Activated CD8-positive, alpha-beta memory T cell treated with anti-CD3 and anti-CD28 coated beads, Interleukin-2, amount 50 U/mL, for 48 hours (primary cell): ENCODE results near the gene POLR2L.

Source experiments
- DNase-seq: peaks from one replicate; pipeline ENCODE4 v3.0.0-alpha.2; 2020

The POLR2L gene

DNA sequence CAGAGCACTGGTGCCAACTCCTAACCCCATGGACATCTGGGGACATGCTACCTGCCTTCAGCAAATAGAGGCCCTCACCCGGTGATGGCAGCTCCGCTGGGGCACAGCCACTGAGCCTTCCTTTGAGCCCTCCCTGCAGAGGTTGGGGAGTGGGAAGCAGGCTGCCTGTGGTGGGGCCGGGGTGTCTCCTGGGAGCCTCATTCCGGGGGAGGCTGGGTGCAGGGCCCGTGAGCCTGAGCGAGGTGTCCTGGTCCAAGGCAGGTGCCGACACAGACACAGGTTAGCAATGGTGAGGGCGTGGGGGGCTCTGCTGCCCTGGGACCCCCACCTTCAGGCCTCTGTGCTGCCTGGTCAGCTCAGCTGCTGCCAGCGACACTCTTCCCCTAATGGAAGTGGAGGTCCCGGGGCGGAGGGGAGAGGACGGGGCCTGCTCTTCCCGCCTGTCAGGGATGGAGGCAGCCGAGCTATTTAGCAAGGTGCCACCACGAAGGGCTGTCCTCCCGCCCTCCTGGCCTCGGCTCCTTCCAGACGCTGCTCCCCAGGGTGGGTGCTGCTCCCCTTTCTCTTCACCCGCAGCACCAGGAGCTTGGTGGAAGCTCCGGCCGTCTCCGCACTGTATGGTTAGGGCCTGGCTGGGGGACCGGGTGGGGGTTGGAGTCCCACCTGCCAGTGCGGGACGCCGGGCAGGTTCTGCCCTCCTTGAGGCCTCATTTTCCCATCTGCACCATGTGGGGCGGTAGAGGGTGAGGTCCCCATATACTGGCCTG lies 11.5 kb upstream of the POLR2L start:
- no peak for DNase-seq

DNA sequence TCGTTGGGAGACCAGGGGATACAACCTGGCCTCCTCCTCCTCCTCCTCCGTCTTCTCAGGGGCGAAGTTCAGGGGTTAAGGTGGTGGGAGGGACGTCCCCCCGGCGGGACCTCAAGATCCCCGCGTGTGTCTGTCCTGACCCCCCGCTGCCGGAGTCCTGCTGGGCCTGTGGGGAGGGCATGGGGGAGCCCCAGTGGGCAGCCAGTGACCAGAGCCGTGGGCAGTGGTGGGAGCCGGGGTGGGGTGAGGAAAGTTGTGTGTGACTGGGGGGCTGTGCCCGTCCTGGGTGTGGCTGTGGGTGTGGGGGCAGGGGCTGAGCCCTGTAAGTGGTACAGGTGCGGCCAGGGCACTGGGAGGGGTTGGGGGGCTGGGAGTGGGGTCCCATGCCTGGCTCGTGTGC lies 10.4 kb upstream of the POLR2L start:
- no peak for DNase-seq

DNA sequence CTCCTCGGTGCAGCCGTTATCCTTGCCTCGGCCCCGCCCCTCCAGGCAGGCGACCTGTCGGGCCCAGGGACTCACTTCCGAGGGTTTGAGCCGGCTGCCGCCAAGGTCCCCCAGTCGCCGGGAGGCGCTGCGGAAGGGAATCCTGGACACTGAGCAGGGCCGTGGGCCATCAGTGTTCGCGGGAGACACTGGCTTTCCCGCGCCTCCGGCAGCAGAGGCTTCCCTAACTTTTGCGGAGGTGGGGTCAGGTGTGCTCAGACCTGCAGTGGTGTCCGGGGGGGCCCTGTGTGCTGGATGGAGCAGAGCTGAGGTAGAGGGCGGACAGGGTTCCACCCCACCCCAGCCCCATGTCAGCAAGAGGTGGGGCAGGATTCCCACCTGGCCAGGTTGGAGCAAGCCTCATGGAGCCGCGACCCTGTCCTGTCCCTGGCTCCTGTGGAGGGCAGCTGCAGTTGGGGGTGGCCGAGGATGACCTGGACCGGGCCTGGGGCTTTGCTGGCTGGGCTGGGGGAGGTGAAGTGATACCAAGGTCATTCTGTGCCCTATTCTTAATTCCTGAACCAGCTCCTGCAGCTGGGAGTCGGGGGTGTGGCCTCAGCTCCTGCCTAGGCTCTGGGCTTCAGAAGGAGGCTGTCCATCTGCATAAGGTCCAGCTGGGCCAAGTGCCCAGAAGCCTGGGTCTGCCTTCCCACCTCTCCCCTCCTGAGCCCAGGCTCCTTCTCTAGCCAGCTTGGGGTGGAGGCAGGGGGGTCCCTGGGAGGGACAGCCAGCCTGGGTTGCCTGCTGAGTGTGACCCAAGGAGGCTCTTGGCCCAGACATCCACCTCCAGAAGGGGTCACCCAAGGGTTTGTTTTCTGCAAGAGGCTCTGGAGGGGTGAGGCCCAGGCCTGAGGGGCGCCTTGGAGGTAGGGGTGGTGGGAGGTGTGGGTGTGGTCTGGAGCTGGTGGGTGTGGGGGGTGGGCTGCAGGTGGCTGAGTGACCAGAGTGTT lies 8.7 kb upstream of the POLR2L start:
- no peak for DNase-seq

DNA sequence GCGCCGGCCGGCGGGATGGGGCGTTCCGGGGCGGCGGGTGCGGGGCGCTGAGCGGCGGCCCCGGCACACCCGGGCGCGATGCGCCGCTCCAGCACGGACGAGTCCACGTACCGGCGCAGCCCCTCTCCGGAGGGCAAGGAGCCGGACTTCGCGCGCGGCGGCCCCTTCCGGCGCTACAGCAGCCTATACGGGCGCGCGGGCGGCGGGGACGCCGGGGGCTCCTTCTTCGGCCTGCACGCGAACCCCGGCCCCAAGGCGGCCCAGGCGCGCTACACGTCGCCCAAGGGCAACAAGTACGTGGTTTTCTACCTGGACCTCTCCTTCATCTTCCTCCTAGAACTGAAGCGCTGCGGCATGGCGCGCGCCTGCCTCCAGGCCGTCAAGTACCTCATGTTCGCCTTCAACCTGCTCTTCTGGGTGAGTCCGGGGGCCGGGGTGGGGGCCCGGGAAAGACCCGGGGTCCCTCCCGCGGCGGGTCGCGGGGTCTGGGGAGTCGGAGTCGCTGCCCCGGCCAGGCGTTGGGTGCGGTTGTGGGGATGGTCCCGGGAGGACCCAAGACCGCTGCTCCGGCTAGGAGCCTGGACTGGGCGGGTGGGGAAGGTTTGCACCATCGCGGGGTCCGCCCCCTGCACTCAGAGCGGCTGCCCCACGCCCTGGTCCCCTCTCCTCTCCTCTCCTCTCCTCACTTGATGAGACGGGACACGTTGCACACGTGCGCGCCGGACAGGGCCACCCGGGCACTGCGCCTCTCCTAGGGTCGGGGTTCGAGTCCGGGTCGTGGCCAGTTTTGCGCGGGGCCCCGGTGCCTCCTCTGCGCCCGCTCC lies 7.8 kb upstream of the POLR2L start:
- no peak for DNase-seq

DNA sequence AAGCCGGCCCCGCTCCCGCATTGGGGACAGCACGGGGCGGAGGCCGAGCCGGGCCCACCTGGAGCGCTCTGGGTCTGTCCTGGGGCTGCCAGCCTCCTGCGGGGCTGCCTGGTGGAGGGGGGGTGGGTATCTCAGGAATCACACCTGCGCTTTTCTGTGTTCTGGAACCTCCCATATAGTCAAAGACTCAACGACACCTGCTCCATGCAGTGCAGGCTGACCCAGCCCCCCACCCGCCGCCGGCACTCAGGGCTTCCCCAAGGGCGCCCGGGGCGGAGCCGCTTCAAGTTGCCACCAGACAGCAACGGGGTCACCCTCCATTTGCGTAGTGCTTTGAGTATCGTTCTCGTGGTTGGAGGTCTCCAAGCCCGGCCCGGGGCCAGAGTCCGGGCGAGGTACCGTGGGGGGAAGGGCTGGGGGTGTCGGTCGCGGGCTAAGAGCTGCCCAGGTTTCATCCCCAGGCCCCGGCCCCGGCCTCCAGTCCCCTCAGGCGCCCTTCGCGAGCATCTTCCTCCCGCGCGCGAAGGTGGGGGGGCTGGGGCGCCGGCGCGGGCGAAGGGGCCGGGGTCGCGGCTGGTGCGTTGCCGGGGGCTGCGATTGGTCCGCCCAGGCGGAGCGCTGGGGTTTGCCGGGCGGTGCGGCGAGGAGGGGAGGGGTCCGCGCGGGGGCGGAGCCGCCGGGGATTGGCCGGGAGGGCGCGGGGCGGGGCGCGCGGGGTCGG lies 6.9 kb upstream of the POLR2L start:
- peak; percentile 67 for DNase-seq

DNA sequence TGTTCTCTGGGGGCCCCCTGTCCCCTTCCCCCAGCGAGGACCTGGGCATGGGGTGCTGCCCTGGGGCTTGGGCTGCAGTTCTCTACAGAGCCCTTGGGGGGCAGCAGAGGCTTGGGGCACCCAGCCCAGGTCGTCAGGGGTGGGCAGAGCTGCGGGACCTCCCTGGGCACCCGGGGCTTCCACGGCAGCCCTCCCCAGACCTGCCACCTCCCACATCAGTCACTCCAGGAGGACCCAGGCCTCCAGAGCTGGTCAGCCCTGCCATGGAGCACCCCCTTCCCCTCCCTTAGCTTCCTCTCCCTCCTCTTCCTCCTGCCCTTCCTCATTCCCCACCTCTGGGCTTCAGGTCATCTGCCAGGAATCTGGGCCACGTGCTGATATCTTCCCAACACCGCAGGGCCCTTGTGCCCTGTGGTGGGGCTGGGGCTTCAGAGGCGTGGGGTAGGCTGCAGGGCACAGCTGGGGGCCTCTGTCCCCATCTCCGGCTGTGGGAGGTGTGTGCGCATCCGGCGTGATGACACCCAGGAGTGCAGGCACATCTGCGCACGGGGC lies 6.1 kb upstream of the POLR2L start:
- peak; percentile 87 for DNase-seq

DNA sequence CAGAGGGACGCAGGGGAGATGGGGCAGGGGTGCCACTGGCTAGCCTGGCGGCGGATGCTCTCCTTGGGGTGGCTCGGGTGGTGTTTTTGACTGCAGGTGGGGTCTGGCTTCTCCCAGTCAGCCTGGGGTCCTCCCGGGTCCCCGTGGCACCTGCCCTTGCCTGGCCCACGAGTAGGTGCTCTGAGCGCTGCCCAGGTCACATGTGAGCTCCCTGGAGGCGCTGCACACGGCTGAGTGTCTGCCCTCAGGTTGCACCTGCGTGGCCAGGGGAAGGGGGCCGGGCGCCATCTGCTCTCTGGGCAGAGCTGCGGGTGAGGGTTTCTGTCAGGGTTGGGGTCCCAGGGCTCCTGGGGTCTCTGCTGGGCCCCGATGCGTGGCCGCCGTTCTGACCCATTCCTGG lies 5.5 kb upstream of the POLR2L start:
- no peak for DNase-seq

DNA sequence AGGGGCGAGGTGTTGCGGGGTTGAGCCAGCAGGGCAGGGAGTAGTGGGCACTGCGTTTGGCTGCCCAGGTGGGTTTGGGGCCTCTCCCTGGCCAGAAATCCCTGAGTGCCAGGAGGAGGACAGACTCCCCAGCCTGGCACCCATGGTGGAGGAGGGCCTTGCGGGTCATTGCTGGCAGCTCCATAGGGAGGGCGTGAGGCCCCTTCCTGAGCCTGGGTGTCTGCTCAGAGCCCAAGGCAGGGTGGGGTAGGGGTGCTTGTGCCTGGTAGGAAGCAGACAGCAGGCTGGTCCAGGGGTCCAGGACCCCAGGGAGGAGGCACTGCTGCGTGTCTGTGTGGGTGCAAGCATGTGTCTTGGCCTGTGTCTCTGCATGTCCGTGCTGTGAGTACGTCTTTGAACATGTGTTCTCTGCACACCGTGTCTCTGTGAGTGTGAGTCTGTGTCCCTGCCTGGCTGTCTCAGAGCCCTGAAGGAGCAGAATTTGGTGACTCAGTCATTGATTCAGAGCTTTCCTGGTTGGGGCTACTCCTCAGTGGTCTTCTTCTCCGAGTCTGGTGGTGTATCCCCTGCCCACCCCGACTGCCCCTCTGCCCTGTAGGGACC lies 4.3 kb upstream of the POLR2L start:
- DNase-seq, result no peak

DNA sequence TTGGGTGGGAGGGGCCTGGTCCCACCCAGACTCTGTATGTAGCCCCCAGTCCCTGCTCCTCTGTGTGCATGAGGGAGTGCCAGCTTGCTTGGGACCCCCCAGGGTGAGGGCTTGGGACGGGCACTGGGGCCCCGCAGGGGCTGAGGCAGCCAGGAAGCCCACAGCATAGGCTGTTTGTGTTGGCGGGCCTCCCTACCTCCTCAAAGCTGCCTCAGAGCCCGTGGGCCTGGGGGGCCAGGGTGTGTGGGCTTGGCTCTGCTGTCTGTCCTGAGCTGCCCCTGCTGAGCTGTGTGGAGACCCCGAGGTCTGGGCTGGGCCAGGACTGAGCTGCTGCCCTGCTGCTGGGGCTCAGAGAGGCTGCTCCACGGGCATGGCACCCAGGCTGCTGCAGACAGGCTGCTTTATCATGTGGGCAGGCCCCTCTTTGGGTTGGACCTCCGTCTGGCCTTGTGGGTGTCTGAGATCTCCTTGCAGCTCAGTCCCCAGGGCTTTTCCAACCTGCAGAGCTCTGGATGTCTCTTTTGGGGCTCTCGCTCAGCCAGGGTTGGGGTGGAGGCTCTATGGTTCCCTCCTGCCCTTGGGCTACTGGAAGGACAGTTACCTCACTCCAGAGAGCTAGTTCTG lies 3.7 kb upstream of the POLR2L start:
- DNase-seq, result no peak

DNA sequence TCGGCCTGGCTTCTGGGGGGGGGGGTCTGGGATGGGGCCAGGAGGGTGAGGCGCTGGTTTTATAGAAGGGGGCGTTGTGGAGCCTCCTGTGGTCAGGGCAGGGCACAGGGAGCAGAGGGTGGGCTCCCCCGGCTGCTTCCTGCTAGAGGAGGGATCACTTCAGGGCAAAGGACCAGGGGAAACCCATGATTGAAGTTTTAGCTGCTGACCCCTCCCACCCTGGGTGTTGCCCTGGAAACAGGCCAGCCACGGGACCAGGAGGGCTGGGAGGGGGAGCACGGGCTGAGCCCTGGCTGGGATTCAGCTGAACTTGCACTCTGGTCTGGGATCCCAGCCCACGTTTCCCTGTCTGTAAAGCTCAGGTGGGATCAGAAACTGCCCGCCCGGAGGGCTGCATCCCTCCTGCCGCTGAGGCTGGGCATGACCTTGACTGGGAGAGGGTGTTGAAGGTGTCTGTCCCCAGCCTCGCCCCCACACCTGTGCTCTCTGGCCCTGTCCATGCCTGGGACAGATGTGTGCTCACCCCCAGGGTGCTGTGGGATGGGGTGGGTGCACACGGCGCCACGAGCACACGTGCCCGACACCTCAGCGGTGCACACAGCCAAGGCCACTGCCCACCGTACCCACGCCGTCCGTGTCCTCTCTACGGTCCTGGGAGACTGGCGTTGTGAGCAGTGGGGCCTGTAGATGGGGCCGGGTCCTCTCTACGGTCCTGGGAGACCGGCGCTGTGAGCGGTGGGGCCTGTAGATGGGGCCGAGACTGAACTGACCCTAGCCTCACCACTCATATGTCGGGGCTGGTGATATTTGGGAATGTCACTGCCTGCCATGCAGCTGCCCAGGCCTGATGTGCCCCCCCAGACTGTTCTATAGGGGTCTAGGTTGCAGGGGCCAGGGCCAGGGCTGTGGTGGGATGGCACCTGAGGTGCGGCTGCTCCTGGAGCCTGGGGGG lies 2.6 kb upstream of the POLR2L start:
- DNase-seq, result no peak

DNA sequence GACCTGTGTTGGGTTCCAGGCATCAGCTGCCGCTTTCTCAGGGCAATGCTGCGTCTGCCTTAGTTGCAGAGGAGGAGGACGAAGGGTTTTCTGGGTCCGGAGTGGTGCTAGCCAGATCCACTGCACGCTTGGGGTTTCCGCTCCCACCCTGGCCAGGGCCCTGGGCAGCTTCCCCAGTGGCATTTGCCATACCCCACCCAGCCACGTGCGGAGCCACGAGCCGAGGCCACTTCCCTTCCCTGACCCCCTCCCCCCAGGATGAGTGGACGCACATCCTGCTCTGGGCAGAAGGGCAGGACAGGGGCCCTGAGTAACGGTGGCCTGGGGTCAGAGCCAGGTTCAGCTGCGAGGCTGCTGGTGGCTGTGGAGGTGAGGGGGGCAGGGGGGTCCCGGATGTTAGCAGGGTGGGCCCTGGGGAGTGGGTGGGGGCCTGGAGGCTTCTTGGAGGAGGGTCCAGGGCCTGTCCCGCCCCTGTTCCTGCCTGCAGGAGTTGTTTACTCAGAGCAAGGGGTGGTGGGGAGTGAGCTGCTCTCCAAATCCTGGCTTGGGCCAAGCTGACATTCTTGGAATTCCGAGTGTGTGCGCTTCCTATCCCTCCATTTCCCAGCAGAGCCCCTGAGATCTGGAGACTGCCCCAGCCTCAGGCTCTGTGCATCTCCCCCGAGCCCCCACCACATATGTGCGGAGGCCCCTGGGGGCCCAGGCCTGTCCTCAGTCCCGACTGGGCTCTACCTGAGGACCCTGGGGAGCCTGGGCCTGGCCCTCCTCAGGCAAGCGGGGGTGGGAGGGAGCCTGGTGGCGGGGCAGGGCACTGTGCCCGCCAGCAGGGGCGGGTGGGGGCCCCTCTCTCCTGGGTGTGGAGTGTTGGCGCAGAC lies 1.7 kb upstream of the POLR2L start:
- DNase-seq, result peak; percentile 64

DNA sequence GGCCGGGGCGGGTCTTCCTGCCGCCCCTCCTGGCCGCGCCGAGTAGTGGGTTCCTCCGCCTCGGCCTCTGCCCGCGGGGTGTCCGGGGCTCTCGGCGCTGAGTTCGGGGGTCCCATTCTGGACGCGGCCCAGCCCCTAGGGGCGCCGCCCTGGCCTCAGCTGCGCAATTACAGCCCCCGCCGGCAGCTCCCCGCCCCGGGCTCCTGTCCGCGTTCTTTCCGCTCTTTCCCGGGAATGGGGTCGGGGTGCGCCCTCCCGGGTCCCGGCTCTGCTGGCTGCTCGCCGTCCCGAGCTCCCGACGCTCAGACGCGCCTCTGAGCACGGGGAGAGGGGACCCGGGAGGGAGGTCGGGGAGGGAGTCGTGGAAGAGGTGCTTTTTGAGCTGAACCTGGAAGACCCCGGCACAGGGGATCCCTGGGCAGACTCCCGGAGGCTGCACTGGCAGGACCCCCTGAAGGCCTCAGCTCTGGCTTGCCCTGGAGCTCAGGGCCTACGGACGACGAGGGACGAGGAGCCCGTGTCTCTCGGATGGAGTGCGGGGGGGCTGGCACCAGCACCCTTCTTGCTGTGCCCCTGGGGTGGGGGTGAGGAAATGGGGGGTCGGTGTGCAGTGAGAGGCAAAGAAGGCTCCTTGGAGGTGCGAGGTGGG lies 881 bp upstream of the POLR2L start:
- DNase-seq, result peak; percentile 68

DNA sequence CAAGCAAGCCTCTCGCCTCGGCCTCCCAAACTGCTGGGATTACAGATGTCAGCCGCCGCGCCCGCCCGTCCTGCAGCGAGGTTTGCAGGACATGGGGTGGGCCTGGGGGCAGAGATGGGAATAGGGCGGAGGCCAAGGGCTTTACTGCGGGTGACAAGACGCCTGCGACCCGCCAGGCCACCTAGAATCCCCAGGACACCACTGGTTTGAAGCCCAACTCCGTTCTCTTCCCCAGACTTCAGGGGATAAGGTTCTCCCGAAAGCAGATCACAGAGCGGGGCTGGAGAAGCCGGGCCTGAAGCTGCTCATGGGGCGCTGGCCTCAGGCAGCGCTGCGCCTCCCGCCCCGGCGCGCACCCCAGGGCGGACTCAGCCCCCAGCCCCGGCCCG lies 354 bp downstream of the POLR2L start:
- no peak for DNase-seq

DNA sequence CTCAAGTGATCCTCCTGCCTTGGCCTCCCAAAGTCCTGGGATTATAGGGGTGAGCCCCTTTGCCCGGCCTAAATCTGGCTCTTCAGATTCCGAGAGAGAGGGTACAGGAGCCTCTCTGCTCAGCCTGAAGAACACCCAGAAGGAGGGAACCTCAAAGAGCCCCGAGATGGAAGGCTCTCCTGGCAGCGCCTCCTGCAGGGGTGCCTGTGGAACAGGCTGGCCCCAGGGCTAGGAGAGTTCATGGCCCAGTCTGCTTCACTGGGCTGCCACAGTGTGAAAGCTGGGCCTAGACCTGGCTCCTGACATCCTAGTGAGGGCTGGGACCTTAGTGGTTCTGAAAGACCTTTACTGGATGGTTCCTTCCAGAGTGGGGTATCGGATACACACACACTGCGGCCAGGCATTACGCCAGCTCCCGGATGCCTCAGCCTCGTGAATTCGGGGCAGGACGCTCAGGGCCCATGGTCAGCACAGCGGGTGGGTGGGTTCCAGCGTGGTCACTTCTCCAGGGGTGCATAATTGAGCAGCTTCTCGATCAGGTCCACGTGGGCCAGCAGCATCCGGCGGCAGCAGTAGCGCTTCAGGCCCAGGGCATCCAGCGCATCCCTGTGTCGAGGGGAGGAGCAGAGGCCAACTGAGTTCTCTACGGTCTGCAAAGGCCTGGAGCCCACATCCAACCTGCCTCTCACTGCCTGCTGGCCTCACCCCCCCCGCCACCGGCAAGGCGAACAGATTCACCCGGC lies 2.3 kb downstream of the POLR2L start:
- no peak for DNase-seq

DNA sequence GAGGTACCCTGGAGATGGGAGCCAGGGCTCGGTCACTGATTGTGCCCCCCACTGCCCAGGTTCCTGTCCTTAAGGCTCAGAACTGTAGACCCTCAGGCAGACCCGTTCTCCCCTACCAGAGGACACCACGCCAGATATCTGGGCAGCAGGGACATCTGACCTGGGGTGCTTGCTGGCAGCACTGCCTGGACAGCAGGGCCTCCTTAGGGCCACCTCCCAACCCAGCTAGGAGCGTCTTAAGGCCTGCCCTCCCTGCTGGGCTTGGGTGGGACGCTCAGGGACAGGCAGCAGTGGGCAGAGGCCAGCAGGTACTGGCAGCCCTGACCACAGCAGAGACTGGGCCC lies 3.1 kb downstream of the POLR2L start:
- DNase-seq, result no peak

DNA sequence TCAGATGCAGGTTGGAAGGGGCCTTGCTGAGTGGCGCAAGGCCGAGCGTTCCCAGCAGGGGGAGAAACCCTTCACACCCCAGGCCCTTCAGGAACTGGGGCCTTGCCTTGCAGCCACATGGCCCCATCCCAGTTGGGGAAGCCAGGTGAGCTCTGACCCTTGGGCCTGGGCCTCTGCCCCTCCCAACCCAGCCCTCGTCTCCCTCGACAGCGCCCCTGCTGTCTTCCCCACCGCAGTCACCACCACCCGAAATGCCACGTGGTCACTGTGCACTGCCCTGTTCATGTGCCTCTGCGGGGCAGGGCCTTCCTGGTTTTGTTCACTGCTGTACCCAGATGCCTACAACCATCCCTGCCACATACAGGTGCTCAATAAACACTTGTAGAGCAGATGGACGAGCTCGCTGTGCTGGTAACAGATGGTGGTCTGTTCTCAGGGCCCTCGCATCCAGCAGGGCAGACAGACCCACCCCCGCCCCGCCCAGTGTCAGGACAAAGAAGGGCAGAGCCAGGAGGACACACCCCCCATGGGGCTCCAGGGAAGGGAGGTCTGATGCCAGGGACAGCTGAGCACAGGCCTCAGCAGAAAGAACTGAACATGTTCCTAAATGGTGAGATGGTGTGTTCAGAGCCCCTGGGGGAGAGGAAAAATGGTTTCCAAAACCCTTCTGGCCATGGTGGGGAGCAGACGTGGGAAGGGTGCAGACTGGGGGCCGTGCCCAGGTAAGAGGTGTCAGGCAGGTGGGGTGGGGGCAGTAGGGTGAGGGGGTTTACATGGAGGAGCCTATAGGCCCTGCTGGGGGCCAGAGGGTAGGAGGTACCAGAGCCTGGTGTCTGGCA lies 3.7 kb downstream of the POLR2L start:
- DNase-seq, result no peak

DNA sequence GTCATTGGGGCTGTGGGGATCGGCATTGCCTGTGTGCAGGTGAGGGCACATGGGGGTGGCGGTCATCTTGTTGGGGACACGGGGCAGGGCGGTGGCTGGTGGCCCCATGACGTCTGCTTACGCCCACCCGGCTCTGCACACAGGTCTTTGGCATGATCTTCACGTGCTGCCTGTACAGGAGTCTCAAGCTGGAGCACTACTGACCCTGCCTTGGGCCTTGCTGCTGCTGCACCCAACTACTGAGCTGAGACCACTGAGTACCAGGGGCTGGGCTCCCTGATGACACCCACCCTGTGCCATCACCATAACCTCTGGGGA lies 4.4 kb downstream of the POLR2L start:
- DNase-seq, result no peak
